Measurements from ENCODE around the gene ARHGEF7. TPM values are rescaled to one million over a fixed set of nuclear protein-coding genes. Genes with fewer than 3 reads are reported as not detected.

ARHGEF7 gene
- total RNA-seq, 1 experiment from 2014 or later, result 47.3 TPM

- DNase-seq (ENCODE audit: low spot score) (no peak), ATAC-seq (no peak)
- H3K9me3 Mint-ChIP-seq, result no peaks in the 10 kb centered on the region
- POLR2A ChIA-PET, result no interaction called here
- TF ChIP-seq IRF1 (CRISPR knock-in tag; IDR thresholded peaks at IDR 0.05) (no peak), ATF1 (CRISPR knock-in tag; IDR thresholded peaks at IDR 0.05) (no peak), CREM (CRISPR knock-in tag; IDR thresholded peaks at IDR 0.05) (no peak), PRRX2 (CRISPR knock-in tag; IDR thresholded peaks at IDR 0.05) (no peak), FOXP1 (CRISPR knock-in tag; IDR thresholded peaks at IDR 0.05; ENCODE audit: borderline replicate concordance) (no peak), GTF2I (CRISPR knock-in tag; conservative IDR thresholded peaks at IDR 0.05) (no peak), SMAD3 (CRISPR knock-in tag; IDR thresholded peaks at IDR 0.05; ENCODE audit: borderline replicate concordance) (no peak), ZNF232 (CRISPR knock-in tag; IDR thresholded peaks at IDR 0.05) (no peak), ZNF219 (CRISPR knock-in tag; IDR thresholded peaks at IDR 0.05; ENCODE audit: borderline replicate concordance) (no peak), NR1H2 (CRISPR knock-in tag; IDR thresholded peaks at IDR 0.05) (no peak), MAX (CRISPR knock-in tag; IDR thresholded peaks at IDR 0.05) (no peak), AR (CRISPR knock-in tag; IDR thresholded peaks at IDR 0.05) (no peak), ATF3 (CRISPR knock-in tag; conservative IDR thresholded peaks at IDR 0.05) (no peak), ZNF317 (CRISPR knock-in tag; IDR thresholded peaks at IDR 0.05; ENCODE audit: borderline replicate concordance, low read depth) (no peak), PRDM15 (CRISPR knock-in tag; IDR thresholded peaks at IDR 0.05) (no peak), NFYB (CRISPR knock-in tag; conservative IDR thresholded peaks at IDR 0.05; ENCODE audit: low read depth) (no peak), TEAD1 (CRISPR knock-in tag; IDR thresholded peaks at IDR 0.05) (no peak), MYBL2 (CRISPR knock-in tag; IDR thresholded peaks at IDR 0.05) (no peak), PREB (CRISPR knock-in tag; IDR thresholded peaks at IDR 0.05; ENCODE audit: borderline replicate concordance) (no peak), JUN (CRISPR knock-in tag; IDR thresholded peaks at IDR 0.05) (no peak)
- H3K4me3 Mint-ChIP-seq, result no peak overlapping the region
- CTCF ChIA-PET, result no interaction called here
- peaks cover 18% of the 10 kb centered on the region for H3K4me1 Mint-ChIP-seq
- no peaks in the 10 kb centered on the region for H3K27me3 Mint-ChIP-seq (ENCODE audit: low read depth)
- H3K36me3 Mint-ChIP-seq, result peaks cover 14% of the 10 kb centered on the region
- H3K27ac Mint-ChIP-seq, result no peak overlapping the region
These were observed 148.5 kb downstream of the ARHGEF7 start for GRCh38 chr13:111263566-111263965.
